Measurements from ENCODE around the gene VAC14.
"Not testable (repeated sequence)": the region's sequence is repeated elsewhere in the genome, so short reads cannot be mapped to it uniquely, and the experiment has no call there.

Gene VAC14

GRCh38 chr16:70647441-70648359, 153.3 kb downstream of the VAC14 start:
- no peak for DNase-seq (ENCODE audit: low spot score)
- no peaks in the 10 kb centered on the region for H3K36me3 Mint-ChIP-seq (ENCODE audit: low read depth)
- peaks cover 2% of the 10 kb centered on the region for H3K27me3 Mint-ChIP-seq (ENCODE audit: low read depth)
- no peaks in the 10 kb centered on the region for H3K9me3 Mint-ChIP-seq
- H3K4me3 Mint-ChIP-seq: no peak overlapping the region
- H3K27ac Mint-ChIP-seq: no peak overlapping the region
- no peaks in the 10 kb centered on the region for H3K4me1 Mint-ChIP-seq (ENCODE audit: low read depth)

GRCh38 chr16:70646260-70647241, 154.4 kb downstream of the VAC14 start, which contains the start of gene IL34:
Gene IL34 (plus strand): TSS chr16:70646559. CDS start chr16:70646948, 389 bp downstream.
- no peaks in the 10 kb centered on the region for H3K36me3 Mint-ChIP-seq (ENCODE audit: low read depth)
- no peaks in the 10 kb centered on the region for H3K9me3 Mint-ChIP-seq
- no peaks in the 10 kb centered on the region for H3K4me1 Mint-ChIP-seq (ENCODE audit: low read depth)
- H3K27me3 Mint-ChIP-seq (ENCODE audit: low read depth): peaks cover 10% of the 10 kb centered on the region
- H3K4me3 Mint-ChIP-seq: no peak within 1 kb of the TSS
- no peak within 1 kb of the TSS for H3K27ac Mint-ChIP-seq
- no peak for DNase-seq (ENCODE audit: low spot score)

- no peaks in the 10 kb centered on the region for H3K36me3 Mint-ChIP-seq (ENCODE audit: low read depth)
- no peak overlapping the region for H3K4me3 Mint-ChIP-seq
- no peaks in the 10 kb centered on the region for H3K9me3 Mint-ChIP-seq
- peaks cover 16% of the 10 kb centered on the region for H3K27me3 Mint-ChIP-seq (ENCODE audit: low read depth)
- no peak for DNase-seq (ENCODE audit: low spot score)
- no peak overlapping the region for H3K27ac Mint-ChIP-seq
- H3K4me1 Mint-ChIP-seq (ENCODE audit: low read depth): no peaks in the 10 kb centered on the region
These were observed 156.0 kb downstream of the VAC14 start for GRCh38 chr16:70644763-70645597.

GRCh38 chr16:70643264-70643663, 157.7 kb downstream of the VAC14 start:
- H3K36me3 Mint-ChIP-seq (ENCODE audit: low read depth); H3K4me1 Mint-ChIP-seq (ENCODE audit: low read depth); H3K27ac Mint-ChIP-seq; H3K4me3 Mint-ChIP-seq; H3K9me3 Mint-ChIP-seq; DNase-seq (ENCODE audit: low spot score): not testable (repeated sequence)
- peaks cover 16% of the 10 kb centered on the region for H3K27me3 Mint-ChIP-seq (ENCODE audit: low read depth)

GRCh38 chr16:70642633-70643032, 158.3 kb downstream of the VAC14 start:
- Mint-ChIP-seq H3K36me3 (ENCODE audit: low read depth) (no peaks in the 10 kb centered on the region), H3K27ac (no peak overlapping the region), H3K27me3 (ENCODE audit: low read depth) (peaks cover 16% of the 10 kb centered on the region), H3K4me3 (no peak overlapping the region), H3K4me1 (ENCODE audit: low read depth) (no peaks in the 10 kb centered on the region), H3K9me3 (no peaks in the 10 kb centered on the region)
- DNase-seq (ENCODE audit: low spot score): no peak

GRCh38 chr16:70638814-70639792, 161.9 kb downstream of the VAC14 start:
- Mint-ChIP-seq H3K4me3 (no peak overlapping the region), H3K27me3 (ENCODE audit: low read depth) (peaks cover 15% of the 10 kb centered on the region), H3K4me1 (ENCODE audit: low read depth) (no peaks in the 10 kb centered on the region), H3K27ac (no peak overlapping the region), H3K9me3 (no peaks in the 10 kb centered on the region), H3K36me3 (ENCODE audit: low read depth) (no peaks in the 10 kb centered on the region)
- DNase-seq (ENCODE audit: low spot score): no peak

Measured in T-helper 2 cell treated with Interferon-gamma antibody and Interleukin-4, amounts not matched to agents 5 μg/mL and 100 μg/mL, for 36 hours (primary cell).